Suppressor macrophage treated with lipopolysaccharide for 1 hour (primary cell): ENCODE measurements around the gene RPH3AL.
"Not testable (repeated sequence)": the region's sequence is repeated elsewhere in the genome, so short reads cannot be mapped to it uniquely, and the experiment has no call there.

Experiments used
- DNase-seq, 3 donors: peaks; one replicate each; pipeline ENCODE4 v3.0.0-alpha.2; 2020 to 2022

RPH3AL gene

GRCh38 chr17:315399-315798 is 37.2 kb downstream of the RPH3AL start:
- DNase-seq = not testable (repeated sequence)

DNA sequence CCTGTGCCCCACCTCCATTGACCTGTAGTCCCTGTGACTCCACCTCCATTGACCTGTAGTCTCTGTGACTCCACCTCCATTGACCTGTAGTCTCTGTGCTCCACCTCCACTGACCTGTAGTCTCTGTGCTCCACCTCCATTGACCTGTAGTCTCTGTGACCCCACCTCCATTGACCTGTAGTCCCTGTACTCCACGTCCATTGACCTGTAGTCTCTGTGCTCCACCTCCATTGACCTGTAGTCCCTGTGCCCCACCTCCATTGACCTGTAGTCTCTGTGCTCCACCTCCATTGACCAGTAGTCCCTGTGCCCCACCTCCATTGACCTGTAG is 38.0 kb downstream of the RPH3AL start:
- not testable (repeated sequence) for DNase-seq

DNA sequence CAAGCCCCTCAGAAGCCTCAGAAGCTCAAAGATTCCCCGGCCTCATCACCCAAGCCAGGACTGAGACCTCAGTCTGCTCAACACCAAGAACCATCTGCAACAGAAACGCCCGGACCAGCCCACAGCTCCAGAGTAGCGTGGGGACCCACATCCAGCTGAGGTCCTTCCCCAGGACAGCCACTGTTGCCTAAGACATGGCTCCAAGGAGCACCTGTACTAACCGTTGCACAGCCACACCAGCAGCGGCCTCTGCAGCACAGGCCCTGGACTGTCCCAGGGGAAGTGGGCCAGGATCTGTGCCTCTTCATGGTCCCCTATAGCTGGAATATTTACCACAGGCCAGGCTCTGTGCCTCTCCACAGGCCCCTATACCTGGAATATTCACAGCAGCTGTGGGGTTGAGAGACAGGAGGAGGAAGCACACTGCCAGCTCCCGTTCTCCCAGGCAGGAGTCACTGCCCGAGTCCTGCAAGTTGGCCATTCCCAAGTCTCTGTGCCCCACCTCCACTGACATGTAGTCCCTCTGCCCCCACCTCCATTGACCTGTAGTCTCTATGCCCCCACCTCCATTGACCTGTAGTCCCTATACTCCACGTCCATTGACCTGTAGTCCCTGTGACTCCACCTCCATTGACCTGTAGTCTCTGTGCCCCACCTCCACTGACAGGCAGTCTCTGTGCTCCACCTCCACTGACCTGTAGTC is 38.5 kb downstream of the RPH3AL start:
- no peak for DNase-seq

GRCh38 chr17:313231-313630 is 39.4 kb downstream of the RPH3AL start:
- no peak for DNase-seq

DNA sequence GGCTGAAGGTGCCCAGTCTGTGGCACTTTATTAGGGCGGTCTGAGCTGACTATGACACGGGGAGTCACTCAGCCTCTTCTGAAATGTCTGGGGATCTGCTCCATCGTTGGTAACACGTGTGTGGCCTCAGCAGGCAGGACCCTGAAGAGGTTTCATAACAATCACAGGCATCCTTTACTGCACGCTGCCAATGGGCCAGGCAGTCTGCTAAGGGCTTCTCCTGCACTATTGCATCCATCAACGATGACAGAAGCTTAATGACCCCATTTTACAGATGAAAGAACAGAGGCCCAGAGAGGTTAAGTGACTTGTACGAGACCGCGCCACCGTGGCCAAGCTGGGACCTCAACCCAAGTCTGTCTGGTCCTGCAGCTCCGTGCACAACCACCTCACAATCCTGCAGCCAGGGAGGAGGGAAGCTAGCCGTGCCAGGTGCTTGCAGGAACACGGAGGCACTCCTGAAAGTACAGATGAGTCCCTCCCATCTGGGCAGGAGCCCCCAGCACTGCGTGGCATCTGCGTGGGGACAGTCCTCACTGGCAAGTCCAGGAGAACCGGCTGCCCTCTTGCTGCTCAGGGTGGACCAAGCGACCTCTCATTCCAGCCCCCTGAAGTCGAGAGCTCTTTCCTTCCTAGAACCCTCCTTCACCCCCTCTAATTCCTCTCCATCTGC is 40.0 kb downstream of the RPH3AL start:
- no peak for DNase-seq

GRCh38 chr17:311119-311782 is 41.4 kb downstream of the RPH3AL start:
- no peak for DNase-seq

DNA sequence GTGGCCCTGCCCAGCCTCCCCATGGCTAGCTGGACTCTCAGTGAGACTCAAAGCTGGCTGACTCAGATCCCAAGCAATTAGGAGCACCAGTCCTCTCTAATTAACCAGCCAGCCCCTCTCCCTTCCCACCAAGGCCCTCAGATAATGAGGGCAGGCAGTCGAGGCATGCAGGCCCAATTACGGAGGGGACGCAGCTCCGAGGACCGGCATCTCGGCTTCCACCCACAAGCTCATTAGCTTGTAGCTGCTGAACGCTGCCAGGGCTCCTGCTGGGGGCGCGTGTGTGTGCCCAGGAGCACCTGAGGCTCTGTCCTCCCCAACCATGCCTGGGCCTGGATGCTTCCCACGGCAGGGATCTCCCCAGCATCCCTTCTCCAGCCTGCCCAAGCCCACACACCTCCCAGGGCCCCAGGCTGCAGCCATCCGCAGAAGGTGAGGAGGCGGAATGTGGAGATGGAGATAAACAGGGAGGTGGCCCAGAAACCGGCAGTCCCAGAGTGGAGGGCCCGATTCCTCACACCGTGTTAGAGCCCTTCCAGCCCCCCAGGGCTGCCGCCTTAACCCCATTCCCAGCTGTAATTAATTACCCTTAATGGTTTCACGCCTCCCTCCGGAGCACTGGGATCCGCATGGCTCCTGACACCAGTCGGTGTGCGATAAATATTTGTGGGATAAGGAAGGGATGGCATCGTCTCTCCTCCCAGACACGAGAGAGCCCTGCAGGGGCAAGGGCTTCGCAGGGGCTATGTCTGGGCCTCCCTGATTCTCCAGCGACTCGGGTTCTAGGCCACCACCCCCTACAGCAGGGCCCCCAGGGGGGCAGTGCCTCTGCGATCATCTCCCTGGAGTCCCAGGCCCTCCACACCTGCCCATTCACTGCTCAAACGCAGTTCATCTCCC is 42.2 kb downstream of the RPH3AL start:
- DNase-seq = no peak

GRCh38 chr17:309361-309888 is 43.2 kb downstream of the RPH3AL start:
- DNase-seq = peak; percentile 19 to 61 (median 34)

DNA sequence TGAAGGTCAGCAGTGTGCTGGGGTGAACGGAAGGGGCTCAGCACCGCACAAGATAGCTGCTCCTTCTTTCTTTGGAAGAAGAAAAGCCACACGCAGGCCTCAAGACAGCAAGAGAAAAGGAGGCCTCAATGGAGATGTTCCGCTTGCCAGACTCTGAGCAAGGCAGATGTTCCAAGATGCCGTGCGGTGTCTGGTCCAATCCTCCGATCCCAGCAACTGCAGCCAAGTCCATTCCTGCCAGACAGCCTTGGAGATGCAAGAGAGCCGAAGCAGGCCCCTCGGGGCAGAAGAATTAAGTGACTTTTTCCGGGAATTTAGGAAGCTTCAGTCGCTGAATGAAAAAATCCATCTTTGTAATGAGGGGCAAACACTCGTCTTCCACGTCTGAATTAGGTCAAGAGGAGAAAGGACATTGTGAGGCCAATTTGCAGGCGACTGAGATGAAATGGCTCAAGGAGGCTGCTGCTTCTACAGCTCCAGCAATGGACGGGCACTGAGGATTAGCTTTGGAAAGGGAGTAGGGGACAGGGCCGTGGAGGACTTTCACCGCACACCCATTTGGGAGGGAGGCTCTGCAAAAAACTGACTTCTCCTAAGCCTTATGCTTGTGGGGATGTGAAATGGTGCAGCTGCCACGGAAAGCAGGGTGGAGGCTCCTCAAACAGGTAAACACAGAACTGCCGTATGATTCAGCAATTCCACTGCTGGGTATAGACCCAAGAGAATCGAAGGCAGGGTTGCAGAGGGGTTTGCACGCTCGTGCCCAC is 44.7 kb downstream of the RPH3AL start:
- no peak for DNase-seq

GRCh38 chr17:307295-307691 is 45.3 kb downstream of the RPH3AL start:
- no peak for DNase-seq

- no peak for DNase-seq
Observed at GRCh38 chr17:306536-307294, 45.9 kb downstream of the RPH3AL start.

DNA sequence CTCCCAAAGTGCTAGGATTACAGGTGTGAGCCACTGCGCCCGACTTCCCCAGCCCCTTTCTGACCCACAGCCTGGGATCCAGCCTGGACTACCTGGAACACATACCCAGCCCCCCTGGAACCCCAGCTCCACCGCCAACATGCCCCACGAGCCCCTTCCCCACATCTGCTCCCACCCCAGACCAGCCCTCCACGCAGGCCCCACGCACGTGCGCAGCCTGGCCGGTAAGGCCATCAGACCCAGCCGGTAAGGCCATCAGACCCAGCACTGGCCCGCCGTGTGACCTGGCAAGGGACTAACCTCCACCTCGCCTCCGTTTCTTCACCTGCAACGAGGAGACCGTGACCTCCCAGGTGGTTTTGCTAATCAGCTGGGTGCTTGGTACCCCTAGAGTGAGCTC is 46.5 kb downstream of the RPH3AL start:
- DNase-seq = no peak

DNA sequence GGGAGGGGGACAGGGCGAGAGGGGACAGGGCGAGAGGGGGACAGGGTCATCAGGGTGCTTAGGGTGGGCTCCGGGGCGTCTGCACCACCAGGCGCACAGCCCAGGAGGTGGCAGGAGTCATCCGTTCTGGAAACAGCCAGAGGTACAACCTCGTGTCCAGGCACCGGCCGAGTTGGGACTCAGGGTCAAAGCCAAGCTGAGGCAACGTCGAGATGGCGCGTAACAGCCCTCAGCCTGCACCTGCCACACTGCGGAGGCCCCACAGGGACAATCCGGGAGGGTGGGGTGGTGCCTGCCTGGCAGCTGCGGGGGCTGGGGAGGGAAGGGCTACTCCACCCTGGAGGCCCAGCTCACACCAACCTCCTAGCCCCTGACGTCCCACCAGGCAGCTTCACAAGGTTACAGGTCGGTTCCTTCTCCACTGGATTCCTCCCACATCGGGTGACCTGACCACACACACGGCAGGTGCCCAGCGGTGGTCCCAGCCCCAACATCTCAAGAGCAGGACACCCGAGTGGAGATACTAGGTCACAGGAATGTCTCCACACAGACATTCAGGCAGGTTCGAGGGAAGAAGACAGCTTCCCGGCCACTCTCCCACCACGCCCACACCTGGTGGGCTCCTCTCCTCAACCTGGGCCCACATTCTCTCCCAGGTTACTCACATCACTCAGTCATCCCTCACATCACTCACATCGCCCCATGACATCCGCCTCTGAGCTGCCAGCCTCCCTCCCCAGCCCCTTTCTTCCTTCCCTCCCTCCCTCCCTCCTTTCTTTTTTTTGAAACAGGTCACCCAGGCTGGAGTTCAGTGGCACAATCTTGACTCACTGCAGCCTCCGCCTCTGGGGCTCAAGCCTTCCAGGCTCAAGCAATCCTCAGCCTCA is 47.3 kb downstream of the RPH3AL start:
- no peak for DNase-seq

GRCh38 chr17:304461-304860 is 48.1 kb downstream of the RPH3AL start:
- peak in 1 of 3 donors; percentile 28 for DNase-seq

DNA sequence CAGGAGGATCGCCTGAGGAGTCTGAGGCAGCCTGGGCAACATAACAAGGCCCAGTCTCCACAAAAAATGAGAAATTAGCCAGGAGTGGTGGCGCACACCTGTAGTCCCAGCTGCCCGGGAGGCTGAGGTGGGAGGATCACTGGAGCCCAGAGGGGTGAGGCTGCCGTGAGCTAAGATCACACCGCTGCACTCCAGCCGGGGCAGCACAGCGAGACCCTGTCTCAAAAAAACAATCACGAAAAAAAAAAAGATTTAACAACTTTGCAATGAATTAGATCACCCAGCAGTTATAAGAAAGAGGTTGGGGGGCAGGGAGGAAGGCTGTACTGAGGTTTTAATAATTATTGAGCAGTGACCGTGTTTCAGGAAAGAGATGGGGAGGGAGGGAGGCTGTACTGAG is 49.4 kb downstream of the RPH3AL start:
- DNase-seq = no peak

DNA sequence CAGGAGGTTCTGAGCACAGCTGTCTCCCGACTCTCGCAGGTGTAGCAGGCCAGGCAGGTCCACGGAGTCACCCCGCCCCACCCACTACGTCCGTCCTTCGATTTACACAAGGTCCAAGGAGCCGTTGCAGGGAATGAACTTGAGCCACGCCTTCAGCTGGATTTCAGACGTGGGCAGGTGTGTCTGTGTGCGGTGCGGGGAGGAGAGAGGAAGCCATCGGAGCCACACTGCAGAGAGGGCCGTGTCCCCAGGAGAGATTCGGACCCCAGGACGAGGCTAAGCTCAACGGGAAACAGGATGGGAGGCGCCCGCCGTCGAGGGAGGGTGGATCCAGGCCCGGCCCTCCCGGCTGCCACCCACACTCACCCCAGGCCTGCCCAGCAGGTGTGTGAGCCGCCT is 50.3 kb downstream of the RPH3AL start:
- DNase-seq = no peak

- no peak for DNase-seq
Observed at GRCh38 chr17:301681-302299, 50.8 kb downstream of the RPH3AL start.

GRCh38 chr17:300881-301280 is 51.7 kb downstream of the RPH3AL start:
- no peak for DNase-seq

- DNase-seq = no peak
Observed at GRCh38 chr17:299546-299945, 53.1 kb downstream of the RPH3AL start.
